ENCODE results near the gene FADS1.

The FADS1 gene

GRCh38 chr11:61826930-61827570 lies 10.2 kb upstream of the FADS1 start:
- DNase-seq: peak; percentile 67 to 74

- no peak for DNase-seq
Observed at GRCh38 chr11:61820174-61820573, 3.4 kb upstream of the FADS1 start.

GRCh38 chr11:61817471-61818202 lies 834 bp upstream of the FADS1 start:
- DNase-seq: no peak

- DNase-seq: peak; percentile 26 to 34
Observed at GRCh38 chr11:61815790-61816735, 740 bp downstream of the FADS1 start.

- DNase-seq: peak; percentile 99 to 100
Observed at GRCh38 chr11:61814958-61815789, 1.6 kb downstream of the FADS1 start.

GRCh38 chr11:61814247-61814957 lies 2.4 kb downstream of the FADS1 start:
- DNase-seq: peak; percentile 81 to 86

GRCh38 chr11:61812736-61813411 lies 3.9 kb downstream of the FADS1 start:
- DNase-seq: no peak

GRCh38 chr11:61811831-61812230 lies 5.0 kb downstream of the FADS1 start:
- no peak for DNase-seq

GRCh38 chr11:61810671-61811175 lies 6.1 kb downstream of the FADS1 start:
- DNase-seq: no peak

GRCh38 chr11:61806785-61807184 lies 10.0 kb downstream of the FADS1 start:
- DNase-seq: no peak

- DNase-seq: no peak
Observed at GRCh38 chr11:61805146-61805545, 11.7 kb downstream of the FADS1 start.

GRCh38 chr11:61803889-61804647 lies 12.7 kb downstream of the FADS1 start:
- no peak for DNase-seq

GRCh38 chr11:61802605-61803004 lies 14.2 kb downstream of the FADS1 start:
- DNase-seq: no peak

- no peak for DNase-seq
Observed at GRCh38 chr11:61800331-61801281, 16.2 kb downstream of the FADS1 start.

- DNase-seq: no peak
Observed at GRCh38 chr11:61799665-61800284, 17.0 kb downstream of the FADS1 start.

- peak; percentile 84 to 86 for DNase-seq
Observed at GRCh38 chr11:61797263-61797944, 19.4 kb downstream of the FADS1 start.

- DNase-seq: no peak
Observed at GRCh38 chr11:61795876-61796526, 20.8 kb downstream of the FADS1 start.

Measured in inflammatory macrophage (primary cell).